Fibroblast of the aortic adventitia (primary cell): ENCODE results near the gene SLC2A1. TPM values are rescaled to one million over a fixed set of nuclear protein-coding genes. Genes with fewer than 3 reads are reported as not detected.
"Not testable (repeated sequence)": the region's sequence is repeated elsewhere in the genome, so short reads cannot be mapped to it uniquely, and the experiment has no call there.

Experiments used
- DNase-seq: peaks from one replicate; pipeline ENCODE4 v3.0.0-alpha.2; 2010; ENCODE audit warnings: low read depth
- H3K4me3 ChIP-seq: 2 replicates; pipeline ENCODE4 v1.5.1; 2011; ENCODE audit warnings: low read depth, mild to moderate bottlenecking, control low read depth, low read length, moderate library complexity
- CTCF ChIP-seq: IDR thresholded peaks from 2 replicates; pipeline ENCODE4 v1.5.1; 2011; ENCODE audit warnings: mild to moderate bottlenecking, low read length, control low read depth, inconsistent platforms; ENCODE audit not compliant: insufficient read depth
- total RNA-seq: library from RNA; depleted of rRNA; stranded (reverse); fragments of >200 nt; gene quantifications from 2 replicates; pipeline ENCODE4 v1.2.3, GENCODE V29; 2012; ENCODE audit warnings: low replicate concordance

Gene SLC2A1
- total RNA-seq, 1 donor: 16.3 TPM

DNA sequence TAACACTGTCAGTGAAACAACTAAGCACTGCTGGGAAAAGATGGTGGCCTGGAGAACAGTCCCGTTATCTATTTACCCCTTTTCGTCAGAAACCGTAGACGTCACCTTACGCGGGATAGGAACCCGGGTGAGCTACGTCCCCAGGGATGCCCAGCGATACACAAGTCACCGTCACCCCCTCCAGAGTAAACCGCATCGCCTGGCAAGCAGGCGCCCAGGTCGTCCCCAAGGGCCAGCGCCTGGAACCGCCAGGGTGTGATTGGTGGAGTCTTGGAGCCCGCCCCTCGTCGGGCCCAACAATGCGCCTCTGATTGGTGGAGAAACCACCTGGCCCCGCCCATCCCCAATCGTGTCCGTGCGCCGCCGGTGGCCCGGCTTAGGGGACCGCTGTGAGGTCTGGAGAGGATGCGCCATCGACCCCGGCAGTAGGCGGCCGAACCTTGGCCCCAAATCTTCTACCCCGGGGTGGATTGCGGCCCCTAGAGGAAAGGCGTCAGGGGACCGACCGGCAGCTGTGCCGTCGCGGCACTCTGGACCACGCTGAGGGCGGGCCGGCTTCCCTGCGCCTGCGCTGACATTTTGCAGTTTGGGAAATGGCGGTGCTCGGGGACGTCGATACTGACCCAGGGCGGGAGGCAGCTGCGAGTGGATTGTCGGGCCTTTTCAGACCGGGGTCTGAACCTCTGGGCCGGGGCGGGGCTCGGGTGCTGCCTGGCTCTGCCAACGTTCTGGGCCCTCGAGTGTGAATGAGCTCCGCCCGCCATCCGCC, 34.4 kb downstream of the SLC2A1 start:
- peak; percentile 79 for DNase-seq
- H3K4me3 ChIP-seq: peak overlapping the region; percentile 76
- peak; percentile 18 for TF ChIP-seq CTCF

- no peak for TF ChIP-seq CTCF
- no peak for DNase-seq
- H3K4me3 ChIP-seq: peak overlapping the region; percentile 76
Observed at GRCh38 chr1:42923367-42924081, 35.1 kb downstream of the SLC2A1 start.

GRCh38 chr1:42922687-42923366, 35.8 kb downstream of the SLC2A1 start:
- TF ChIP-seq CTCF: peak; percentile 78
- H3K4me3 ChIP-seq: no peak overlapping the region
- peak; percentile 66 for DNase-seq

GRCh38 chr1:42921769-42922168, 36.9 kb downstream of the SLC2A1 start:
- no peak for TF ChIP-seq CTCF
- no peak for DNase-seq

DNA sequence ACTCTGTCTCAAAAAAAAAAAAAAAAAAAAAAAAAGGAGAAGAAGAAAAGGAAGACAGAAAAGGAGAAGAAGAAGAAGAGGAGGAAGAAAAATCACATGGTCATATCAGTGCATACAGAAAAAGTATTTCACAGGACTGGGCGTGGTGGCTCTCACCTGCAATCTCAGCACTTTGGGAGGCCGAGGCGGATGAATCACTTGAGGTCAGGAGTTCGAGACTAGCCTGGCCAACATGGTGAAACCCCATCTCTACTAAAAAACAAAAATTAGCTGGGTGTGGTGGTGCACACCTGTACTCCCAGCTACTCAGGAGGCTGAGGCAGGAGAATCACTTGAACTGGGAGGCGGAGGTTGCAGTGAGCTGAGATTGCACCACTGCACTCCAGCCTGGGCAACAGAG, 39.0 kb downstream of the SLC2A1 start:
- DNase-seq, H3K4me3 ChIP-seq: not testable (repeated sequence)

More at GRCh38 chr1:42921769-42922168, 36.9 kb downstream of the SLC2A1 start:
- H3K4me3 ChIP-seq: no peak overlapping the region

GRCh38 chr1:42917241-42917495, 41.5 kb downstream of the SLC2A1 start:
- DNase-seq: no peak
- no peak for TF ChIP-seq CTCF
- no peak overlapping the region for H3K4me3 ChIP-seq

- H3K4me3 ChIP-seq: no peak overlapping the region
- no peak for DNase-seq
- TF ChIP-seq CTCF: no peak
Observed at GRCh38 chr1:42915456-42915855, 43.2 kb downstream of the SLC2A1 start.
